Hepatocyte (in vitro differentiated cells): ENCODE data around the gene CES3. TPM values are rescaled to one million over a fixed set of nuclear protein-coding genes. Genes with fewer than 3 reads are reported as not detected.

Experiments used
- DNase-seq: peaks from one replicate; pipeline ENCODE4 v3.0.0-alpha.2; 2016; ENCODE audit warnings: low spot score
- H2AFZ ChIP-seq: fragments of 200-600 bp; sonication (generic); 2 replicates; pipeline ENCODE4 v1.6.0; 2016; ENCODE audit warnings: antibody characterized with exemption, mild to moderate bottlenecking
- H3K27ac ChIP-seq: fragments of 200-600 bp; sonication (generic); 2 replicates; pipeline ENCODE4 v1.5.1; 2016; ENCODE audit warnings: mild to moderate bottlenecking
- H3K27me3 ChIP-seq: fragments of 200-600 bp; sonication (generic); 2 replicates; pipeline ENCODE4 v1.6.1; 2016
- H3K36me3 ChIP-seq: fragments of 200-600 bp; sonication (generic); replicated peaks from 2 replicates; pipeline ENCODE4 v1.5.1; 2016; ENCODE audit warnings: low read depth; ENCODE audit not compliant: insufficient read depth
- H3K4me1 ChIP-seq: fragments of 200-600 bp; sonication (generic); 2 replicates; pipeline ENCODE4 v1.5.1; 2016; ENCODE audit warnings: mild to moderate bottlenecking, moderate library complexity; ENCODE audit not compliant: insufficient read depth
- H3K4me2 ChIP-seq: fragments of 200-600 bp; sonication (generic); 2 replicates; pipeline ENCODE4 v1.6.0; 2016
- H3K4me3 ChIP-seq: fragments of 200-600 bp; sonication (generic); 2 replicates; pipeline ENCODE4 v1.5.1; 2016; ENCODE audit warnings: mild to moderate bottlenecking
- H3K79me2 ChIP-seq: fragments of 200-600 bp; sonication (generic); 2 replicates; pipeline ENCODE4 v1.6.0; 2017; ENCODE audit warnings: mild to moderate bottlenecking
- H3K9me2 ChIP-seq: fragments of 200-600 bp; sonication (generic); replicated peaks from 2 replicates; pipeline ENCODE4 v1.6.0; 2017; ENCODE audit warnings: mild to moderate bottlenecking; ENCODE audit not compliant: insufficient read depth
- H3K9me3 ChIP-seq: fragments of 200-600 bp; sonication (generic); 2 replicates; pipeline ENCODE4 v1.5.1; 2016; ENCODE audit warnings: low read depth, mild to moderate bottlenecking
- H4K20me1 ChIP-seq: fragments of 200-600 bp; sonication (generic); 2 replicates; pipeline ENCODE4 v1.6.0; 2016; ENCODE audit warnings: mild to moderate bottlenecking; ENCODE audit not compliant: insufficient read depth, poor library complexity, severe bottlenecking
- CTCF ChIP-seq: fragments of 200-600 bp; sonication (generic); IDR thresholded peaks from 2 replicates; pipeline ENCODE4 v1.5.1; 2016; ENCODE audit warnings: antibody characterized with exemption, mild to moderate bottlenecking; ENCODE audit not compliant: poor library complexity
- EZH2 ChIP-seq: fragments of 200-600 bp; sonication (generic); IDR thresholded peaks from 2 replicates; pipeline ENCODE4 v1.6.1; 2016; ENCODE audit warnings: antibody characterized with exemption, mild to moderate bottlenecking, borderline replicate concordance
- EZH2phosphoT487 ChIP-seq: fragments of 200-600 bp; sonication (generic); IDR thresholded peaks from one replicate; pipeline ENCODE4 v1.6.1; 2018; ENCODE audit warnings: antibody characterized with exemption, mild to moderate bottlenecking, low read depth, moderate library complexity; ENCODE audit not compliant: unreplicated experiment, severe bottlenecking
- WGBS: methylation state at CpG from one replicate; pipeline ENCODE4 v1.1.6; 2016; ENCODE audit warnings: low lambda C conversion rate; ENCODE audit errors: missing lambda C conversion rate; 5-methylcytosine and 5-hydroxymethylcytosine counted together
- polyA plus RNA-seq: library from polyadenylated mRNA; unstranded; fragments of >200 nt; fragmentation: Nextera tagmentation; extraction: Ambion mirVana; gene quantifications from 2 replicates; pipeline ENCODE4 v1.2.1, GENCODE V29; 2016
- total RNA-seq: library from RNA; depleted of rRNA; stranded (reverse); fragments of >200 nt; gene quantifications from 2 replicates; pipeline ENCODE4 v1.2.3, GENCODE V29; 2014

Gene CES3
- total and polyA plus RNA-seq, 2 experiments from 2014 or later: 1.7 to 3.8 TPM

GRCh38 chr16:66936889-66937554 lies 24.0 kb upstream of the CES3 start:
- peaks cover 22% of the 10 kb centered on the region for H3K4me1 ChIP-seq
- H3K27me3 ChIP-seq: no peaks in the 10 kb centered on the region
- H3K79me2 ChIP-seq: peaks cover 52% of the 10 kb centered on the region
- H4K20me1 ChIP-seq: no peaks in the 10 kb centered on the region
- DNase-seq: no peak
- H3K36me3 ChIP-seq: no peaks in the 10 kb centered on the region
- H2AFZ ChIP-seq: no peak overlapping the region
- peak overlapping the region; percentile 99 for H3K4me2 ChIP-seq
- no peaks in the 10 kb centered on the region for H3K9me3 ChIP-seq
- TF ChIP-seq EZH2: no peak
- TF ChIP-seq CTCF: no peak
- TF ChIP-seq EZH2phosphoT487: no peak
- no peaks in the 10 kb centered on the region for H3K9me2 ChIP-seq
- H3K4me3 ChIP-seq: no peak overlapping the region
- 93% methylated on average over 4 of the region's 4 CpGs for WGBS
- H3K27ac ChIP-seq: no peak overlapping the region

- Histone ChIP-seq H3K4me2 (no peak overlapping the region), H3K36me3 (no peaks in the 10 kb centered on the region), H3K4me3 (no peak overlapping the region), H2AFZ (no peak overlapping the region), H3K4me1 (peaks cover 20% of the 10 kb centered on the region), H3K27me3 (no peaks in the 10 kb centered on the region), H3K9me2 (no peaks in the 10 kb centered on the region), H3K9me3 (no peaks in the 10 kb centered on the region), H3K27ac (no peak overlapping the region), H3K79me2 (peaks cover 50% of the 10 kb centered on the region), H4K20me1 (no peaks in the 10 kb centered on the region)
- DNase-seq: no peak
- TF ChIP-seq EZH2phosphoT487 (no peak), CTCF (no peak), EZH2 (no peak)
- WGBS: 99% methylated on average over 10 of the region's 10 CpGs
These were observed 23.2 kb upstream of the CES3 start for GRCh38 chr16:66937725-66938337.

- Histone ChIP-seq H3K79me2 (peaks cover 37% of the 10 kb centered on the region), H3K4me2 (no peak overlapping the region), H3K4me3 (no peak overlapping the region), H3K27ac (no peak overlapping the region), H3K36me3 (no peaks in the 10 kb centered on the region), H3K9me3 (no peaks in the 10 kb centered on the region), H4K20me1 (no peaks in the 10 kb centered on the region), H3K4me1 (peaks cover 14% of the 10 kb centered on the region), H2AFZ (no peak overlapping the region), H3K9me2 (no peaks in the 10 kb centered on the region), H3K27me3 (no peaks in the 10 kb centered on the region)
- TF ChIP-seq EZH2phosphoT487 (no peak), EZH2 (no peak), CTCF (no peak)
- DNase-seq: no peak
These were observed 21.7 kb upstream of the CES3 start for GRCh38 chr16:66939366-66939765.
